M059J (cell line): ENCODE results near the gene IL34. TPM values are rescaled to one million over a fixed set of nuclear protein-coding genes. Genes with fewer than 3 reads are reported as not detected.
A peak's percentile ranks its signal among the peaks of the same experiment; 100 is the strongest.

Experiments
- DNase-seq: peaks from one replicate; pipeline ENCODE4 v3.0.0-alpha.2; 2012; ENCODE audit warnings: low read depth
- total RNA-seq: library from RNA; depleted of rRNA; stranded (reverse); fragments of >200 nt; shearing (Covaris generic); gene quantifications from 2 replicates; pipeline ENCODE4 v1.2.3, GENCODE V29; 2014

IL34 gene
- total RNA-seq, 1 experiment from 2014 or later, result 0.86 TPM

DNA sequence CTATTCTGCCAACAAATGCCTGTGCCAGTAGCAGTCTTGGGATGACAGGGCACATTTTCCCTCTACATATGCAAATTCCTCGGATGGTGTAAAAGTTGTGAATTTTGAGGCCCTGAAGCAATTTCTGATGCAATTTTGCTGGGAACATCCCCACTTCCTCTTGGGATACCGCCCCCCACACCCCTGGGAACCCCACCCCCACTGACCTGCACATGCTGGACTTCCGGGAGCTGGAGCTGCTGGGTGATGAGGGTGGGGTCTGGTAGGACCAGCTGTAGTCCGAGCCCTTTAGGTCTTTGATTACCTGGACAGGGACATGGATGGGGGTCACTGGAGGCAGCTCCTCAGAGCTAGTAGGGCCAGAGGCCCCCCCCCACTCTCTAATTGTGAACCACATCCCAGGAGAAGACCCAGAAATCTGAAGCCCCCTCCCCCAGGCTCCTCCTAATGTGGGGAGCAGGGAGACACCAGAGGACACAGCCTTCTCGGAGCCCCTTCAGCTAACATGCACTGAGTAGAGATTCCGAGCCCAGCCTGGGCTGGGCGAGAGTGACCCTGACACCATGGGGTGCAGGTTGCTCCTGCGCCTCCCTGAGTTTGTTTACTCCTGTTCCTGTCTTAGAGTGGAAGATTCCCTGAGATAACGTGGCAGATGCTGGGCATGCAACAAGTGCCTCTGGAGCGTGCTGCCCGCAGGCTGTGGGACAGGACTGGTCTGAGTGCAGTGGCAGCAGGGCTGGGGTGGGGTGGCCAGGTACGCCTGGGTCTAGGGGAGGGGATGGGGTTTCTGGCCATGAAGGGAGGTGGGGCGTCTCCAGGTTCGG lies 30.5 kb downstream of the IL34 start:
- DNase-seq, result no peak

DNA sequence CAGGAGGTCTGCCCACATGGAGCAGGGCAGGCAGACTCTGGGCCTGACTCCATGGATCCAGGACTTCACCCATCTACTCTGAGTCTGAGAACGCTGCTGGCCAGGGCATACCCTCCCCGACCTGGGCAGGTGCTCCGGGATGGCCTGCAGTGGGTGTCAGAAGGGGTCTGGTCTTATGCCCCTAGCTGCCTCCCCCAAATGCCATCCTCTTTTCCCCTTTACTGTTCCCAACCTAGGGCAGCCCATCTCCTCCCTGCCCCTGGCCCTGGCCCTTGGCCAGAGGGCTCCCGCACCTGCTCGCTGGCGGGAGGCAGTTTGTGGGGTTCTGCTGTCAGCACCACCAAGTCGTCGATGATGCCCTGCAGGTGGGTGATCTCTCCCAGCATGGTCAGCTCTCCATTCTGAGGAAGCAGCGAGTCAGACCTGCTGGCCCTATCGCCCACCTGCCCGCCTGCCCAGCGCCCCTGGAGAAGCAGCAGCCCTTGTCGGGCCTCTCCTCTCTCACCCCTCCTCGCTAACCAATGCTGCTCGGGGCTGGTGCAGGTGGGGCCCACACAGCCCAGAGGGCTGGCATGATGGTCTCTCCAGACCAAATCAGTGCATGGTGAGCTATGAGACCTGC lies 31.3 kb downstream of the IL34 start:
- DNase-seq, result no peak

DNA sequence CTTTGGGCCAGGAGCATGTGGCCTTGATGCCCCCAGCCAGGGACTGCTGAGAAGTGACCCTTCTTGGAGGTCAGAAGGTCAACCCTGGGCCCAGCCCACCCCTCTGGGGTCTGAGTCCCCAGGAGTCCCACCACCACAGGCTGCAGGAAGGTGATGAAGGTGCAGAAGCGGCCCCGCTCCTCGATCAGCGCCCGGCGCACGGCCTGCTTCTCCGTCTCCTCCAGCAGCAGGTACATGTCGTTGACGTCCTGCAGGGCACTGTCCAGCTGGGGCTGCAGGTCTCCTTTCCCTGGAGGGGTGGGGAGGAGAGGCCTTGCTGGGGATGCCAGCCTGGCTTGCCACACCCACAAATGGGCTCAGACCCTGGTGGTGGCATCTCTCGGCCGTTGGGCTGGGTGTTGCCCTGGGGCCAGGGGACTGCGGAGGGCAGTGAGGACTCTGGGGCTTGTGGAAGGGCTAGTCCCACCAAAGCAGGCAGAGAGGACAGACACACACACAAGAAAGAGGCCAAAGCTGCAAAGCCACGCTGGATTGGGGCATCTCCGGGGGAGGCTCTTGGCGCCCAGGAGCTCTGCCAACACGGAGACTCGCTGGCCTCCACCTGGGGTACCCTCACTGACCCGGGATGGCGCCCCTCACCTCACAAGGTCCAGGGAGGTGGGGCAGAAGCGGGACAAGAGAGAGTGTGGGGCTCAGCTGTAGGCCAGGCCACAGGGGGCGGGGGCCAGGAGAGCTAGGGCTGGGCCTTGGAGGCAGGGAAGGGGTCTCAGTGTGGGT lies 31.9 kb downstream of the IL34 start:
- no peak for DNase-seq

DNA sequence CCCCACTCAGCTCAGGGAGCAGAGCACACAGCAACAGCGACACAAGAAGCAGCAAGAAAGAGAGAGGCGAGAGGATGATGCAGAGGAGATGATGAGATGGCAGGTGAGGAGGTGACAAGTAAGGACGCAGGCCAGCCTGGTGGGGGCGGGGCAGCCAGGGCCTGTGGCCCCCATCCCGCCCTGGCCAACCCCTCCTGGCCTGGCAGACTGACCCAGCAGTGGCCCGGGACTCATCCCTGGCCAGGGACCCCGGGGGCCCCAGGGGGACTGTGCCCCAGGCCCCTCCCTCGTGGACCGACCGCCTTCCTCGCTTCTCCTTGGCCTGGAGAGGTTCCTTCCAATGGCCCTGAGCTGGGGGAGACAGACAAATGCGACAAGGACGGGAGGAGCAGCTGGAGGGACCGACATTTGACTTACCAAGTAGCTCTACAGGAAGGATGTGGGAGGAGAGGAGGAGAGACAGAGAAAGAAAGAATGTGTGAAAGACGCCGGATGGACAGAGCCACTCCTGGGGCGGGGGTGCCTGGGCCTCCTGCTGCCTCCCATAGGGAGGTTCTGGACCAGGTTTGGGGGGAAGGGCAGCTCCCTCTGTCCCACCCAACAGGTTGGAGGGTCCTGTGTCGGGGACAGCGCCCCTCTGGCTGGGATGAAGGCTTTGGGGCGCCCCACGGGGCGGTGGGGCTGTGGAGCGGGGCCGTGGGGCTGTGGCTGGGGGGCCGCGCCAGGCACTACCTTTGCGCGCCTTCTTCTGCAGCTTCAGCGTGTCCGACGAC lies 32.7 kb downstream of the IL34 start:
- DNase-seq, result no peak

DNA sequence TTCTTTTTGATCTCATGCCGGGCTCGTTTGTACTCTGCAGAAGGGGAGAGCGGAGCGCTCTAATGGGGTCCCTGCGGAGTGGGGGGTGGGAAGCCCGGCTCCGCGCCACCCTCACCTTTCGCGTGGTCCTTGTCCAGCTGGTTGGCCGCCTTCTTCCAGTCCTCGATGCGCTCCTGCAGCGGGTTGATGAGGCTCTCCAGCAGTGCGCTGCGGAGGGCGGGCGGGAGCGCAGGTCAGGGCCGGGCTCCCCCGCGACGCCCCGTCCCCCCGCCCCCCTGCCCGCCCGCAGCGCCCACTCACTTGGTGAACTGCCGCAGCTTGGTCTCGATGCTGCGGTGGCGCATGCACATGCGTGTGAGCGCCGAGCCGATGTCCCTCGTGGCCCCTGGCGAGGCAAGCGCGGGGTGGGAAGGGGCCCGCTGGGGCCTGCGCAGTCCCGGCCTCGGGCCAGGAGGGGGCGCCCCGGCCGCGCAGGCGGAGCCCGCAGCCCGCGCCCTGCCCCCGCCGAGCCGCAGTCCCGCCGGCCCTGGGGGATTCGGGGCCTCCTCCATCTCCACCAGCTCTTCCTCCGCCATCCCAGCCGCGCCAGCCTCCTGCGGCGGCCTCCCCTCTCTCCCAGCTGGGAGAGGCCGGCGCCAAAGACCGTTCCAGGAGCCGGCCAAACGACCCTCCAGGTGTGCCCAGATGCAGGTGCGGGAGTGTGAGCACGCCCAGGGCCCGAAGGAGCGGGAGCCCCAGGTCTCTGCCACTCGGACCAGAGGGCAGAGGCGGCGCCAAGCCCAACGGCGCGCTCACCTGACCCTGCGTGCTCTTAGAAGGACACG lies 33.5 kb downstream of the IL34 start:
- no peak for DNase-seq

DNA sequence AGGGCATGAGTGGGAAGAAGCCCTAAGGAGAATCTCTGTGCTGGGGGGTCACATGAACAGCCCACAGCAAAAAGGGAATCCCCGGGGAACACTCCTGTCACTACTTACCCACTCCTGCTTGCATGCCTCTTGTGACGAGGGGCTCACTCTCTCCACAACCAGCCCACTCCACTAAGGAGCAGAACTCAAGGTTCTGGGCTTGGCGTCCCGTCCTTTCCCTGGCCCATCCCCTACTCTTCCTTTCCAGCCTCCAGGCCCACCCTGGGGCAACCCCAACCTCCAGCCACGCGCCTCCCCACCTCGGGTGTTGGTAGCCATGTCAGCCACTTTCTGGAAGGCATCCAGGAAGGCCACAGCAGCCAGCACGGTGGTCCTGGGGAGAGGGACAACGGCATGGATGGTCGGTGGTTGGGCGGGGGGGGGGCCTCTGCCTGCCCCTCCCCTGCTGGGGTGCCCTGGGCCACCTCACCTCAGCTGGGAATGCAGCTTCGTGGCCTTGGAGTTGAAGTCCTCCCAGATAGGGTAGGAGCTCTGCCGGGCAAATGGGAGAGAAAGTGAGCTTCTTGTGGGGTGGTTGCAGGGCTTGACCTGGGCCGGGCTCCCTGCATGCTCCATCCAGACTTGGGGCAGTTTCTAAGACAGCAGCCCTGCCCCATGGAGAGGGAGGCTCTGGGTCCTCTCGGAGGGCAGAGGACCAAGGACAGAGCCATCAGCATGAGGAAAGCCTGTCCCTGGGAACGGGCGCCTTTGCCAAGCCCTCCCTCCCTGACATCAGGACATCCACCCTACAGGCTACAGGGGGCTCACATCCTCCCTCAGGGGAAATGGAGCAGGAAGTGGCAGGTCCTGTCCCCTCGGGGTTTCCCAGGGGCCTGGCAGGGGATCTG lies 34.4 kb downstream of the IL34 start:
- no peak for DNase-seq

DNA sequence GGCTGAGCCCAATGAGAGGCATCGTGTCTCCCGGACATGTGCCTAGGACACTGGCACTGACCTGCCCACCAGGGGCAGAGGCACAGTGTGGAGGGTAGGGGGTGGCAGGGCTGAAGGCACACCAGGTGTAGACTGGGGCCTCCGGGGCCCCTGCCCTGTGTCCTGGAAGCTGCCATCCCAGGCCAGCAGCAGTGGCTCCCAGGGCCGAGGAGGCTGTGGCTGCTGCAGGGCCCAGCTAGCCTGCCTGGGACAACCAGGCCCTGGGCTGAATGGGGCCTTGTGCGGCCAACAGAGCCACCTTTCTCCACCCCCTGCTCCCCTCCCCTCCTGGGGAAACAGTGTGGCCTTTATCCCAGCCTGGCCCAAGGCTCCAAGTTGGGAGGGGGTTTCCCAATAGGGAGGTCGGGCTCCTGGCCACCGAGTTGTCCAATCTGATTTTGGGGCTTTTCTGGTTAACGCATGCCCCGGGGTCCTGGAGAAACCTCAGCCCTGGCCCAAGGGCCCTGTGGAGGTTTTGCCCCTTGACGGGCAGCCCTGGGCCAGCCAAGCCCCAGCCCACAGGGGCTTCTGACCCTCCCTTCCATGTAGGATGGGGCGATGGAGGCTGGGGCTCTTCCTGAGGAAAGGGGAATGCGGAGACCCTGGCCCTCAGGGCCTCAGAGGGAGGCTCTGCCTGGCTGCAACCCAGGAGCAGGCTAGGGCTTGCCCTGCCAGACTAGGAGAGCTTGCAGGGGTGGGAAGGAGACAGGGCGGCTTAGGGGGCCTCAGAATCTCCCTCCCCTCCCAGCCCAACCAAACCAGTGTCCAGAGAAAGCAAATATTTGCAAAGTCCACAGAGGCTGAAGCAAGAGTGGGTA lies 35.3 kb downstream of the IL34 start:
- no peak for DNase-seq

DNA sequence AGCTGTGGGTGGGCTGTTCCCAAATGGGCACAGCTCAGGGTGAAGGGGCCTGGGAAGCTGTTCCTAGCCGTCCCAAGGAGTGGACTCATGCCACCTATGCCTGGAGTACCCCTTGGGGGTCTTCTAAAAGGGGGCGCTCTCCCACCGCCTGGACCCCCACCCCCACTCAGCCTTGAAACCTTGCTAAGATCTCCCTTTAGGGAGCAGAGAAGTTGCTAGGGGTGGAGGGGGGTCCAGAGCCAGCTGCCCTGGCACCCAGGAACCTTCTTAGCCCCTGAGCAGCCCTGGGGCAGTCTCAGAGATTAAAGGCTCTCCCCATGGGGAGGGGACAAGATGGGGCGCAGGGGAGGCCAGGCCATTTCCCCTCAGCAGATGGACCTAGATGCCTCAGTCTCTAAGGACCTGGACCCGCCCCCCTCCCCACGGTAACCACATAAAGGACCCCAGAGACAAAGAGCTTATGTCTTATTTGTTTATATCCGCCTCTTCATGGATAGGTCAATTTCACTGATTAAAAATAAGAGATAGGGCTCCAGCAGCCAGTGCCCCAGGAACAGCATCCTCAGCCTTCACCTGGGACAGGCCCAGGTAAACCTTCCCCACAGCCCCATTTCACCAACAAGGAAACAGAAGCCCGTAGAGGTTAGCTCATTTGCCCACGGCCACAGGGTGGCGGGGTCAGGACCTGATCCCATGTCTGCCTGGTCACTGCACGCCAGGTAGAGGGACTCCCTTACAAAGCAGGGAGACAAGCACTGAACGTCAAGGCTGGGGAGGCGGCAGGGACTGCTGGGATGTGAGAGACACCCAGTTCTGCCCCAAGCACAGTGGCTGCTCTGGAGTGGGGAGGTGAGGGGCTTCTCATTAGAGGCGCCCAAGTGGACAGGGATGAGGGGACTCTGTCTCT lies 36.1 kb downstream of the IL34 start:
- no peak for DNase-seq

DNA sequence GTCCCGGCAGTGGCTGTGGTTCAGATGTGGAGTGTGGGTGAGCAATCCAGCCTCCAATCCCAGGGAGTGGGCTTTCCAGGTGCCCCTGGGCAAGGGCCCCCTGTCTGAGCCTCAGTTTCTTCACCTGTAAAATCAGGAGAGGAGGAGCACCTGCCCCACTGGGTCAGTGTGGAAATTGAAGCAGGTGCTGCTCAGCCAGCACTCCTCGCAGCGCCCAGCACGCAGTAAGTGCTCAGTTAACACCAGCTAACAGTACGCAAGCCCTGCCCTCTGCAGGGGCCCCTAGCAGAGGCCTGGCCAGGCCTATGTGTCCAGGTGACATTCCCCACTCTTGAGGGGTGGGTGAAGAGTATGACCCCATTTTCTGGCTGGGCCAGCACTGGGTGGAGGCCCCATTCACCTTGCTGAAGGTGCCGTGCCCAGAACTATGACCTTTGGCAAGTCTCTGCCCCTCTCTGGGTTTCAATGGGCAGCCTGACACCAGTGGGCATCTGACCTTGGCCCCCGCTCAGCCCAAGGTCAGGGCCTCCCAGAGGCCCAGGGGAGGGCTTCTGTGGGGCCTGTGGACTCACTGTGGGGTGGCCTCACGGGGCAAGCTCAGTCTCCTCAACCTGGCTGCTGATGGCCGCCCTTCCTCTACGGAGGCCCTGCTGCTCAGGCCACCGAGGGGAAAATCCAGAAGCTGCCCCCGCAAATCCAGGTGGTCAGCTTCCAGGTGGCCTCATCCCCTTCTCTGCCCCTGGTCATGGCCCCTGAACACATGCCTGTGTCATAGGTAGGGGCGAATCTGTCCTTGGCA lies 37.0 kb downstream of the IL34 start:
- DNase-seq, result no peak

DNA sequence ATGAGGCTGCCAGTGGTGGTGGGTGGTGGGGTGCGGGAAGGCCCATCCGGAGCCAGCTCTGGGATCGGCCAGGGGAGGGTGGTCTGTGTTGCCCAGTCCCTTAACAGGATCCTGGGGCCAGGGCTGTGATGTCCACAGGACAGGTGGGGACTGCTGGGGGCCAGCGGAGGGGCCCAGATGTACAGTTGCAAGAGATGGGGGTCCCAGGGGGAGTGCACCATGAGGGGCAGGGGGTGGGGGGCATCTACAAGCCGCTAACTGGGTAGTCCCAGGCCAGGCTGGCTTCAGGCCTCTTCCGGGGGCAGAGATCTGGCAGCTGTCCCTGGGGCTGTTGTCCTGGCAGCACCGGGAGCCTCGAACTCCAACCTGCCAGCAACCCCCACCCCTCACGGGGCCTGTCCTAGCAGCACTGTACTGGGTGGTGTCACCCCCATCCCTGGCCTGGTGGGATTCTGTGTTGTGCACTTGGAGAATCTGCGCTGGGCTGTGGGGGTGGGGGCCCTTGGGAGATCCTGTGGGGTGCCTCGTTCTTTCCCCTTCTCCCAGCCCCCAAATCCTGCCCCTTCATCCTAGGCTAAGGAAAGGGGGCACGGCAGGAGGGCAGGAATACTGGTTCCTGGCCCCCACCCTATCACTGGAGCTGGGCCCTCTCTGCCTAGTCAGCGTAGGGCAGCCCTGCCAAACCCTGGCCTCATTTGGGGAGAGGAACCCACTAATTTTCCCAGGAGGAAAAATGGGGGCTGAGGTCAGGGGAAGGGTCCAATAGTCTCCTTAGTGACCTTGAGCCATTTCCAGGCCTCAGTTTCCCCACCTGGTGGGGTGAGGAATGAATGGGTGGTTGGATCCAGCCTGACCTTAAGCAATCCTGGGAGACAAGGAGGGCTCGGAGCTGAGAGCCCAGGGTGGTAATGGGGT lies 38.0 kb downstream of the IL34 start:
- no peak for DNase-seq

DNA sequence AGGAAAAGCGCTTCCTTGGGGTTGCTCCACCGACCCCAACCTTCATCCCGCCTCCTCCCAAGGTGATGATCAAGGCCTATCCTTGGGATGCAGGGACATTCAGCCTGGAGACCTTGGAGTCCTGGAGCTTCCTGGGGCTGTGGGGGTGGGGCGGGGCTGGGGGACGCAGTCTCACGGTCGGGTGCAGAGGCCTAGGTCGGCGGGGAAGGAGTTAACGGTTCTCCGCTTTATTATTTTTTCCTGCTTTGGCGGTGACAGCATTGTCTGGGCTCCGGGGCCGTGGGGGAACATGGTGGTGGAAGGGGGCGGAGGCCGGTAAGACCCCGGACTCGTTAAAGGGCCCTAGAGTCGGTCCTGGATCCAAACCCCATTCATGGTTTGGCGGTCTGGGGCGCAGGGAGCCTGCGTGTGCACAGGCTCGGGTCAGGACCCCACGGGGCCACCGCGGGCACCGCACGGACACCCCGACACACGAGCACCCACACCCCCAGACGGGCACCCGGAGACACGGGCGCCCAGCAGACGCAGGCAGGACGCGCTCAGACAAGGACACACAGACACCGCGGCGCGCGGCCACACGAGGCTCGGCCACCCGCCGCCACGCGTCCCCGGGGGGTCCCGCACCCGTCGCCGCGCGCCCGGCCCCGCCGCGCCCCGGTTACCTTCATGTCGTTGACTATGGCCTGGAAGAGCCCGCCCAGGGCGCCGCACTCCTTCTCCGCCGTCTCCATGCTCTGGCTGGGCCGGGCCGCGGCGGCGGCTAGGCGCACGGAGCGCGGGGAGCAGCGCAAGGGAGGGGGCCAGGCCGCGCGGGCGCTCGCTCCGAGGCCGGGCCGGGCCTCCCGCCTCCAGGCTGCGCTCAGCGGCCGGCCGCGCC lies 38.9 kb downstream of the IL34 start:
- peak; percentile 24 for DNase-seq

DNA sequence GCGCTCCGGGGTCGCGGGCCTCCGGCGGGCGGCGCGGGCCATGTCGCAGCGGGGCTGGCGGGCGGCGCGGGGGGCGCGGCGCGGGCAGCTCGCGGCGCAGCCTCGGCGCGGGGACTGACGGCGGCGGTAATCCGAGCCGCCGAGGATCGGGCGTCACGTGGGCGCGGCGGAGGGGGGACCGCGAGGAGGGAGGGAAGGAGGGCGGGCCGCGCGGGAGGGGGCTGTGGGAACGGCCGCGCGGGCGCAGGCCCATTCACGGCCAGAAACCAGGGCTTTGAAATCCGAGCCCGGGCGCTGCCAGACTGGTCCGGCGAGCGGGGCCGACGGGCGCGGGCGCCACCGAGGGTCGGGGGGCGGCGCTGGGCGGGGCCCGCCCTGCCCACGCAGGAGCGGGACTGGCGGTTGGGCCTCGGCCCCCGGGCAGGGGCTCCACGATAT lies 39.6 kb downstream of the IL34 start, which contains the start of gene MTSS2:
MTSS2 (minus strand) TSS at position 116 of the 438 bp plus-strand sequence. CDS start 262 bp downstream, outside the sequence.
- DNase-seq, result peak; percentile 86

DNA sequence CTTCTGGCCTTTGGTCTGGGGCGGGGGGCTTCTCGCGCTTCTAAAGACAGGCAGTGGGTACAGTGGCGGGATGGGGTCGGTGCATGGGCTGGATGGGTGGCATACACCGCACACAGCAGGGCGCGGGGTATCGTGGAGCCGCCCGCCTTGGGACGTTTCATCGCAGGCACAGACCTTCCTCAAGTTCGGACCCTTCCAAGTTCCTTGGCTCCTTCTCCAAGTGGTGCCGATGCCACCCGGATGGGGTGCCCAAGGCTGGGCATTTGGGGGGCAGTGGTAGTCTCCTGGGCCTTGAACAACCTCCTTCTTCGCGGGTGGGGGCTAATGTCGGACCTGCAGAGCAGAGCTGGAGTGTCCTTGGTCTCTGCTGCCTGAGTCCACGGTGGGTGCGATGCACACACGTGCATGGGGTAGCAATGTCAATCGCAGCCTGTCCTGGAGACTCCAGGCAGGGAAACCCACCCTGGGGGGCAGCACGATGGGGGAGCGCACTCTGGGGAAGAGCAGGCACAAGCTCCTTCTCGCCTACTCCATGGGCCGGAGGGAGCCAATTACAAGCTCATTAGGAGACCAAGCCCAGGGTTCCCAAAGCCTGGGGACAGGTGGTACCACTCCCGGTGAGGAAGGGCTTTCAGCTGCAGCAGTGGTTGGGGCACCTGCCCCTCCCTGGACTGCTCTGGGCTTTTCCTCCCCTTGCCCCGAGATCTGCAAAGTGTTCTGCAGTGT lies 40.2 kb downstream of the IL34 start:
- DNase-seq, result no peak

DNA sequence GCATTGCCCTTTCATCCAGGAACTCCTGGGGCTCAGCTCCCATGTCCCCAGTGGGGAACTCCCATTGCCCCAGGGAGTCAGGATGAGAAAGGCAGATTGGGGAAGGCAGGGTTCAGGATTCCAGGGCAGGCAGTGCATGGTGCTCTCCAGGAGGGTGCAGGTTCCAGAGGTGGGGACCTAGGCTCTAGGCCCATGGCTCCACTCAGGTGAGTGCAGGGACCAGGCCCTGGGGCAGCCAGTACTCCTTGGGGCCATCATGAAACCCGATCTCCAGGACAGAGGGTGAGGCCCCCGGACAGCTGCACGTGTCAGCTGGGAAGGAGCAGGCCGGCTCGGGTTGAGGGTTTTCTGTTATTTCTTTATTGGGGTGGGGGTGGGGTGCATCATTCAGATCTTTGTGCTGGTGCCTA lies 40.7 kb downstream of the IL34 start:
- DNase-seq, result peak; percentile 62
